PC-3 (cell line): ENCODE results near the gene CRADD.

ENCODE experiments used
- EZH2 ChIP-seq: fragments of 300-600 bp; sonication (generic); IDR thresholded peaks from one replicate; pipeline ENCODE4 v1.6.1; 2017; ENCODE audit warnings: antibody characterized with exemption, mild to moderate bottlenecking, low read length; ENCODE audit not compliant: unreplicated experiment
- TF ChIP-seq, protein P1 (sequence below): fragments of 300-600 bp; sonication (generic); conservative IDR thresholded peaks from 2 replicates; pipeline ENCODE4 v1.5.1; 2017; ENCODE audit warnings: antibody characterized with exemption, low read depth, mild to moderate bottlenecking, low read length

DNA sequence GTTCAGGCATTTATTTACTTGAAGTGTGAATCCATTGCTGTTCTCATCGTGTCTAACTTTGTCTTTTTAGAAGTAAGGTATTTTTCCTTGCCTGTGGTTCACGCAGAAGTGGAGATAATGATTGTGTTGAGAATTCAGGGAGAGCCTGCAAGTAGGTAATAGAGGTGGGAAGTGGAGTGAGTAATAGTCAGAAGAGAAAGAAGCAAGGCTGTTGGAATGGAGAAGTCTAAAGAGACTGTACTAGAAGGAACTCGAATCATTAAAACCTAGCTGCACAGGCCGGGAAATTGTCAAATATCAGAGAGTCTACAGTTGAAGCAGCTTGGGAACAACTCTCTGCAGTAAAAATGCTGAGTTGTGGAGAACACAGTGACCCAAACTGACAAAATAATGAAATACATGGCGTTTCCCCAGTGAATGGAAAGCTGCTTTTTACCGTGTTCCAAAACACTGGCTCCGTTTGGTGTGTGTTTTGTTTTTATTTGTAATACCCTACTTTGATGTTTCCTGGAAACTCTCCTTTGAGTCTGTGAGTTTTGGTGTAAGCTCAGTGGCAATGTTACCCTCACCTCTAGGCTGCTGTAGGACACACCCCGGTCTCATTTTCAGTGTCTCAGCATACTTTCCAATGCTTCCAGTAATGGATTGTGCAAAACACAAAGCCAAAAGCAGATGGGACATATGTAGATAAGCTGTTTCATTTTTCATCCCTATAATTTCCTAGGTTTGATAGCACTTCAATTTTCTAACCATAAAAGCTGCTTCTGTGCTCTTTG is 146.6 kb downstream of the CRADD start:
- TF ChIP-seq, protein P1, sequence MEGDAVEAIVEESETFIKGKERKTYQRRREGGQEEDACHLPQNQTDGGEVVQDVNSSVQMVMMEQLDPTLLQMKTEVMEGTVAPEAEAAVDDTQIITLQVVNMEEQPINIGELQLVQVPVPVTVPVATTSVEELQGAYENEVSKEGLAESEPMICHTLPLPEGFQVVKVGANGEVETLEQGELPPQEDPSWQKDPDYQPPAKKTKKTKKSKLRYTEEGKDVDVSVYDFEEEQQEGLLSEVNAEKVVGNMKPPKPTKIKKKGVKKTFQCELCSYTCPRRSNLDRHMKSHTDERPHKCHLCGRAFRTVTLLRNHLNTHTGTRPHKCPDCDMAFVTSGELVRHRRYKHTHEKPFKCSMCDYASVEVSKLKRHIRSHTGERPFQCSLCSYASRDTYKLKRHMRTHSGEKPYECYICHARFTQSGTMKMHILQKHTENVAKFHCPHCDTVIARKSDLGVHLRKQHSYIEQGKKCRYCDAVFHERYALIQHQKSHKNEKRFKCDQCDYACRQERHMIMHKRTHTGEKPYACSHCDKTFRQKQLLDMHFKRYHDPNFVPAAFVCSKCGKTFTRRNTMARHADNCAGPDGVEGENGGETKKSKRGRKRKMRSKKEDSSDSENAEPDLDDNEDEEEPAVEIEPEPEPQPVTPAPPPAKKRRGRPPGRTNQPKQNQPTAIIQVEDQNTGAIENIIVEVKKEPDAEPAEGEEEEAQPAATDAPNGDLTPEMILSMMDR: no peak
- no peak for TF ChIP-seq EZH2
